ENCODE data around the gene AKIRIN1.
"Not testable (repeated sequence)": the region's sequence is repeated elsewhere in the genome, so short reads cannot be mapped to it uniquely, and the experiment has no call there.

AKIRIN1 gene, protein sequence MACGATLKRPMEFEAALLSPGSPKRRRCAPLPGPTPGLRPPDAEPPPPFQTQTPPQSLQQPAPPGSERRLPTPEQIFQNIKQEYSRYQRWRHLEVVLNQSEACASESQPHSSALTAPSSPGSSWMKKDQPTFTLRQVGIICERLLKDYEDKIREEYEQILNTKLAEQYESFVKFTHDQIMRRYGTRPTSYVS

DNA sequence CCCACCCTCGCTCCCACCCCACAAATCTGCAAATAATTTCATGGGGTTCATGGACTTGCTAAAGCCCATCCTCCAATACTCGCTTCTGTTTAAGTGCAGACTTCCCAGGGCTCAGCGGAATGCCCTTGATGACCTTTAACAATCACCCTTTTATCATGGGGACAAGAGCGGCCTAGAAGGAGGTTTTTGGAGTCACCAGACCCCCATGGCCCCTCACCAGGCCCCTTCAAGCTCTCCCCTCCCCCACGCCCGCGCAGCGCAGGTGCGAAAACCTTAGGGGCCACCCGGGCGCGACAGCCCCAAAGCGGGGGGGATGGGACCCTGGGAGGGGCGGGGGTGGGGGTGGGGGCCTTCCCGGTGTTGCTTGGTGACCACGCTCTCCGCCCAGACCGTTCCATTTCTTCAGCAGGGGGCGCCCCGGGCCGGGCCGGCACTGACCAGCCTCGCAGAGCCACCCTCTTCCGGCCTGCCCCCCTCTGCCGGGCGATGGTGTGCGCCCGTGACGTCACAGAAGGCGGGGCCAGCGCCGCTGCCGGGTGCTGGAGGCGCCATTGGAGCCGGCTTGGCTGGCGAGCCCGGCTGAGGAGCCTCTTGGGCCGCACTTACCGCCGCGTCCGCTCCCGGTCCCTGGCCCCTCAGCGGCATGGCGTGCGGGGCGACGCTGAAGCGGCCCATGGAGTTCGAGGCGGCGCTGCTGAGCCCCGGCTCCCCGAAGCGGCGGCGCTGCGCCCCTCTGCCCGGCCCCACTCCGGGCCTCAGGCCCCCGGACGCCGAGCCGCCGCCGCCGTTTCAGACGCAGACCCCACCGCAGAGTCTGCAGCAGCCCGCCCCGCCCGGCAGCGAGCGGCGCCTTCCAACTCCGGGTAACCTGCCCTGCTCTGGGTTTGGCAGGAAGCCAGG is at the start of gene AKIRIN1:
TSS of gene AKIRIN1 (plus strand) at position 539 of the 900 bp plus-strand sequence. CDS start at position 644, 105 bp downstream.
- peak; percentile 92 to 95 for DNase-seq (ENCODE audit: low read depth in 2 of 2)

DNA sequence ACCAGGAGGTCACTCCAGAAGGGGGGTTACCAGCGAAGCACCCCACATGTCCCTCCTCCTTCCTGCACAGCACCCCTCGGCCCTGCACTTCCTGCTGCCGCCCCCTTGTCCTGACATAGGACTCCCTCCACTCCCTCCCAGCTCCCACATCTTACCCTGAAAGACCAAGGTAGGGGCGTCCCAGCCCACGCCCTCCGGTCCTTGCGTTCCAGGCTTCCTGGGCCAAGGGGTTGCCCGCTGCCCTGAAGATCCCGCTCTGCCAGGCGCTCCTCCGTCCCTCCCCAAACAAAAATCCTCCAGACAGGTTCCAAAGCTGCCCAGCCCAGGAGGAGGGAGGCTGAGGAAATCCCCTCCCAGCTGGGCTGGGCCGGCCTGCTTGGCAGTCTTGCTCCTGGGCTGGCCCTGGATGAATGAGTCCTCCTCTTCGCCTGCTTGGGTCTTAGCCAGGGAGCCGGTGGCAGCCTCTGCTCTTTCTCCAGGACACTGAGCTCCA is 49.5 kb upstream of the AKIRIN1 start, which contains the start of gene RHBDL2:
TSS of gene RHBDL2 (minus strand) at position 304 of the 493 bp plus-strand sequence. CDS start 22,618 bp downstream, outside the sequence.
- no peak for DNase-seq (ENCODE audit: low read depth in 2 of 2)

DNA sequence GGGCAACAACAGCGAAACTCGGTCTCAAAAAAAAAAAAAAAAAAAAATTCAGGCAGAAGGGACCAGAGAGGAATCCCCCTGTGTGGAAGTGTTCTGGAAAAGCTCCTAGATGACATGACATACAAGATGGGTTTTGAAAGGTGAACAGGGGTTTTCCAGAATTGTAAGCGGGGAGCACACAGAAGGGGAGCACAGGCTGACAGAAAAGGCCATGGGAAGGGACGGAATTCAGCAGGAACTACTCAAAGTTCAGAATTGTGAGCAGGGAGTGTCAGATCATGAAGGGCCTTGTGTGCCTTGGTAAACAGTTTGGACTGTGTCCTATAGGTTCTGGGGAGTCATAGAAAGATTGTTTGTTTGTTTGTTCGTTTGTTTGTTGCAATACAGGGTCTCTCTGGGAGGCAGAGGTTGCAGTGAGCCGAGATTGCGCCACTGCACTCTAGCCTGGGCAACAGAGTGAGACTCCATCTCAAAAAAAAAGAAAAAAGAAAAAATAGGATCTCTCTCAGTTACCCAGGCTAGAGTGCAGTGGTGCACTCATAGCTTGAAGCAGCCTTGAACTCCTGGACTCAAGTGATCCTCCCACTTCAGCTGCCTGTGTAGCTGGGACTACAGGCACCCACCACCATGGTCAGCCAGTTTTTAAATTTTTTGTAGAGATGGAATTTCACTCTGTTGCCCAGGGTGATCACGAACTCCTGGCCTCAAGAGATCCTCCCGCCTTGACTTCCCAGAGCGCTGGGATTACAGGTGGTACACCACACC is 48.2 kb upstream of the AKIRIN1 start:
- no peak for DNase-seq (ENCODE audit: low read depth in 2 of 2)

DNA sequence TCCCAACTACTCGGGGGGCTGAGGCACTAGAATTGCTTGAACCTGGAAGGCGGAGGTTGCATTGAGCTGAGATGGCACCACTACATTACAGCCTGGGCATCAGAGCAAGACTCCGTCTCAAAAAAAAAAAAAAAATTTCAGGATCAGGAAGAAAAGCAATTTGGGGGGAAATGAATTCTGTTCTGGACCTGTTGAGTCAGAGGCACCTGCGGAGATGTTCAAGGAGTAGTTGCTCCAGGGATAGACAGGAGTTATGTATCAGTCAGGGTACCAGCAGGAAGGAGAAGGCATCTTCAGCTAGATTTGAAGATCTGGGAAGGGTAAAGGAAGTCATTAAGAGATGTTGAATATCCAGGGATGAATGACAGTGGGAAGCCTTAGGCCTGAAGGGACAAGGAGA is 46.5 kb upstream of the AKIRIN1 start:
- no peak for DNase-seq (ENCODE audit: low read depth in 2 of 2)

DNA sequence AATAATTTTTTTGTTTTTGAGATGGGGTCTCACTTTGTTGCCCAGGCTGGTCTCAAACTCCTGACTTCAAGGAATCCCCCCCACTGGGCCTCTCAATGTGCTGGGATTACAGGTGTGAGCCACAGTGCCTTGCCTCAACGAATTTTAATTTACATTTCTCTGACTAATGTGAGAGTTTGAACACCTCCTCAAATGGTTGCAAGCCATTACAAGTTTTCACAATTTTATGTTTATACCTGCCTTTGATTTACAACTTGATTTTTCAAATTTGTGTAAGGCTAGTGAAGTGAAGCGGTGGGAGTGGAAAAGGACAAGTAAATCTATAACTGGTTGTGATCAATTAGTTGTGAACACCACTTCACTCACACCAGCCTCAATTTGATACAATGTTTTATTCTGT is 40.5 kb upstream of the AKIRIN1 start:
- DNase-seq (ENCODE audit: low read depth in 2 of 2) = no peak

DNA sequence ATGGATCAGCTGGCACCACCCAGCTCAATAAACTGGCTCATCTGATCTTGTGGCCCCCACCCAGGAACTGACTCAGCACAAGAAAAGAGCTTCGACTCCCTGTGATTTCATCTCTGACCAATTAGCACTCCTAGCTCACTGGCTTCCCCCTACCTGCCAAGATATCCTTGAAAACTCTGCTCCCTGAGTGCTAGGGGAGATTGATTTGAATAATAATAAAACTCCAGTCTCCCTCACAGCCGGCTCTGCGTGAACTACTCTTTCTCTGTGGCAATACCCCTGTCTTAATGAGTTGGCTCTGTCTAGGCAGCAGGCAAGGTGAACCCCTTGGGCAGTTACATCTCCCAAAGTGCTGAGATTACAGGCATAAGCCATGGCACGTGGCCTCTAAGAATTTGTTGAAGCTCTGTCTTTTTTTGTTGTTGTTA is 37.6 kb upstream of the AKIRIN1 start:
- no peak for DNase-seq (ENCODE audit: low read depth in 2 of 2)

DNA sequence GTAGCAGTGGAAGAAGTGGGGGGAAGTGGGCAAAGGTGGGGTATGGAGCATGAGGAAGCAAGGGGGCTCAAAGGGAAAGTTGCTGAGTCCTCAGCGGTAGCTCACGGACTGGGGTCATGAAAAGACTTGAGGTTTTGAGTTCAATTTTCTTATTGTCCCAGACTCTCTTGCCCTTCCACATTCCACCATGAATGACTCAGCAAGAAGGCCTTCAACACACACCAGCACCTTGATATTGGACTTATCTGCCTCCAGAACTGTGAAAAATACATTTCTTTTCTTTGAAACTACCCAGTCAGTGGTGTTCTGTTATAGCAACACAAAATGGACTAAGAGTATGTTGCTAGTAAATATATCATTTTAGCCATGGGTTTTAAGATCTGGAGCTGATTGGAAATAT is 32.1 kb upstream of the AKIRIN1 start:
- no peak for DNase-seq (ENCODE audit: low read depth in 2 of 2)

DNA sequence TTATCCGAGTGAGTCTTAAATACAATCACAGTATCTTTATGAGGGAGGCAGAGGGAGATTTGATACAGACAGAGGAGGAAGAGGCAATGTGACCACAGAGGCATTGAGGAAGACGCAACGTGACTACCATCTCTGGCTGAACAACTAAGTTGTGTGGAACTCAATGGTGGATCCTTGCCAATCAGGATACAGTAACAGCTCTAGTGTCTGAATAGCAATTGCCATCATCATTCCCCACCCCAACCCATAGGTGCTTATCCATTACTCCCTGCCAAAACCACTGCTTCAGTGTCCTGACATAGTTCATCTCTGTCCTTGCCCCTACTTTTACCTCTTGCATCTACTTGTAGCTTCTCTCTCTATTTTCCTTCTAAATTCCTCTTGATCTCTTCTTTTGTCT is 29.0 kb upstream of the AKIRIN1 start:
- DNase-seq (ENCODE audit: low read depth in 2 of 2) = no peak

DNA sequence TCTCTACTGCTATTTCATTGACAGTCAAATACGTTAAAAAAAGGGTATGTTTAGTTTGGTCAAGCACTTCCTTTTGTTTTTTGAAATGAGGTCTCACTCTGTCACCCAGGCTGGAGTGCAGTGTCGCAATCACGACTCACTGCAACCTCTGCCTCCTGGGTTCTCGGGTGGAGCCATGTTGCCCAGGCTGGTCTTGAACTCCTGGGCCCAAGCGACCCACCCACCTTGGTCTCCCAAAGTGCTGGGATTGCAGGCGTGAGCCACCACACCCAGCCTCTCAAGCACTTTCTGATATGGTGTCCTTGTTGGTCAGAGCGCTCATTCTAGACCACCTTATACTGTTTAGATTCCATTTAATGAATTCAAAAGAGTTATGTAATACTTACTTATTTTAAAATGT is 28.5 kb upstream of the AKIRIN1 start:
- no peak for DNase-seq (ENCODE audit: low read depth in 2 of 2)

DNA sequence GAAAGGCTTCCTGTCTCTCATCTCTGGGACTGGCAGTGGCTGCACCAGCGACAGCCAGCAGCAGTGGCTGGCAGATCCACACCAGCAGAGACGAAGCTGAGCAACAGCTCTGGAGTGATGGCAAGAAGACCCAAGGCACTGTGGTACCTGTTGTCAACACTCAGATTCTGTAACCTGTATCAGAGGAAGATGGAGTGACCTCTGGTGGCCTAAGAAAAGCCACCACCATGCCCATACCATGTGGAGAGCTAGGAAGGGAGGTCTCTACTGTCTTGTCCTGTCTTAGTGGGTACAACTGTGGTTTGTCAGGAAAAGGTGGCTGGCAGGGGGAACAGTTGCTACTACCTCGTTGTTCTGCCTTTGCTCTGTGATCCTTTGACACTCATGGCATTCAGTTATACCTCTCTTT is 26.9 kb upstream of the AKIRIN1 start:
- DNase-seq (ENCODE audit: low read depth in 2 of 2) = no peak

DNA sequence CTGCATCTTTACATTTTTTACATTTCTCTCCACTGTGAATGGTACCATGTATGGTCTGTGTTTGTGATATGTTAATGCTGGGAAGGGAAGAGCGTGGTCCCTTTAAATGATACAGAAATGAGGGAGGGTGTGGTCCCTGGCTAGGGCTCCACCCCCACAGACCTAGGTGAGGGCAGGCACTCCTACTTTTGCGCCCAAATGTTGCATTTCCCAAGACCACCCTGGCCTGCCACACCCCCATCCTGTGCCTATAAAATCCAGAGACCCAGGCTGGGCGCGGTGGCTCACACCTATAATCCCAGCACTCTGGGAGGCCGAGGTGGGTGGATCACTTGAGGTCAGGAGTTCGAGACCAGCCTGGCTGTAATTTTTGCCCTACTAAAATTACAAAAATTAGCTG is 17.9 kb upstream of the AKIRIN1 start:
- DNase-seq (ENCODE audit: low read depth in 2 of 2) = not testable (repeated sequence)

DNA sequence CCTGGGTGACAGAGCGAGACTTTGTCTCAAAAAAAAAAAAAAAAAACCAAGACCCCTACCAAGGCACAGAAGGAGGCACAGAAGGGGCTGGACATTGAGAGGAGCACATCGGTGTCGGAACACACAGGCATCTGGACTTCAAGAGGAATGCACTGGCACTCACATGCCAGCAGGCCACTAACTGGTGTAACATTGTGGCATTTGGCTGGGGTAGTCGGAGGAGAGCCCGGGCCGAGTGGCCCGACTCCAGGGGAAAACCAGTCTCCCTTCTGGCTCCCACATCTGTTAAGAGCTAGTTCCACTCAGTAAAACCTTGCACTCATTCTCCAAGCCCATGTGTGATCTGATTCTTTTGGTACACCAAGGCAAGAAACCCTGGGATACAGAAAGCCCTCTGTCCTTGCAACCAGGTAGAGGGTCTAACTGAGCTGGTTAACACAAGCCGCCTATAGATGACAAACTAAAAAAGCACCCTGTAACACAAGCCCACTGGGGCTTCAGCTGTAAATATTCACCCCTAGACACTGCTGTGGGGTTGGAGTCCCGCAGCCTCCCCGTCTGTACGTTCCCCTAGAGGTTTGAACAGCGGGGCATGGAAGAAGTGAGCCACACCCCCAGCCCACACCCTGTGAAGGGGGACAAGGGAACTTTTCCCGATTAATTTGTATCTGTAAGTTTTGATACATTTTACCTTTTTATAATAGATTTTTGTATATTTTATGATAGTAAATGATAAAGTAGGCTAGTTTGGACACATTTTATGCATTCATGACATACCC is 17.2 kb upstream of the AKIRIN1 start:
- DNase-seq (ENCODE audit: low read depth in 2 of 2) = no peak

DNA sequence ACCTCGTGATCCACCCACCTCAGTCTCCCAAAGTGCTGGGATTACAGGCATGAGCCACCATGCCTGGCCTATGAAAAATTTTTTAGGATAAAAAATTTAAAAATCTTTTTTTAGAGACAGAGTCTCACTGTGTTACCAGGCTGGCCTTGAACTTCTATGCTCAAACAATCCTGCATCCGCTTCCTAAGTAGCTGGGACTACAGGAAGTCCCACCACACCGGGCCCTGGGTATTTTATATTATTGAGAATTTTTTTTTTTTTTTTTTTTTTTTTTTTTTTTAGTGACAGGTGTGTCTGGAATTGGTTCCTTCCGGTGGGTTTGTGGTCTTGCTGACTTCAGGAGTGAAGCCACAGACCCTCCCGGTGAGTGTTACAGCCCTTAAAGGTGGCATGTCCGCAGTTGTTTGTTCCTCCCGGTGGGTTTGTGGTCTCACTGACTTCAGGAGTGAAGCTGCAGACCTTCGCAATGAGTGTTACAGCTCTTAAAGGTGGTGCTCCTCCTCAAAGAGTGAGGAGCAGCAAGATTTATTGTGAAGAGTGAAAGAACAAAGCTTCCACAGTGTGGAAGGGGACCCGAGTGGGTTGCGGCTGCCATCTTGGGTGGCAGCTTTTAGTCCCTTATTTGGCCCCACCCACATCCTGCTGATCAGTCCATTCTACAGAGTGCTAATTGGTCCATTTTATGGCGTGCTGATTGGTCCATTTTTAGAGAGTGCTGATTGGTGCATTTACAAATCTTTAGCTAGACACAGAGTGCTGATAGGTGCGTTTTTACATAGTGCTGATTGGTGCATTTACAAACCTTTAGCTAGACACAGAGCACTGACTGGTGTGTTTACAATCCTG is 13.5 kb upstream of the AKIRIN1 start:
- DNase-seq (ENCODE audit: low read depth in 2 of 2) = peak; percentile 3 to 16

DNA sequence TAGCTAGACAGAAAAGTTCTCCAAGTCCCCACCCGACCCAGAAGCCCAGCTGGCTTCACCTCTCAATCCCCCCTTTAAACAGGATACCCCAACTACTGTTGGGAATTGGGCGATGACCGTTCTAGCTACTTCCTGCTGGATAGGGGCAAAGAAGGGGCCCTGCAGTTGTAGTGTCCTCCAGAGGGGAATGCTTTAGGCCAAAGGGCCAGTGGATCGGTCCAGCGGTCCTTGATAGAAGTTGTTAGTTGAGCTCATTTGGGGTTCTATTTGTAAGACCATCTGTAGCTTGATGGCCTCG is 12.9 kb upstream of the AKIRIN1 start:
- not testable (repeated sequence) for DNase-seq (ENCODE audit: low read depth in 2 of 2)

DNA sequence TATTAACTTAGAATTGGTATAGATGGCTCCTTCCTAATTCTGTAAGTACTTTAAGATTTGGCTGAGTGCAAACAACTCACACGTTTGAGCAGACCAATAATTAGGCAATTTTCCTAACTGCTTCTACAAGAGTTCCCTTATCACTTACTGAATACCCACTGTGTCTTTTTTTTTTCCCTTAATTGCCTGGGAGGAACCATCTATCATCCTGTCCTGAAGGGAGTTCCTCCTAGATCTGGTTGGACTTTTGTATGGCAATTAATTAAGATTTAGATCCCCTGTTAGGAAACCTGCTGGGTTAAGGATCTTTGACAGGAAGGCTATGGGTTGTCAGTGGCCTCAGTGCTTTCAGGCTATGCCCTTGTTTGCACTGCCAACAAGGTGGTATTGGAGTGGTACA is 11.7 kb upstream of the AKIRIN1 start:
- DNase-seq (ENCODE audit: low read depth in 2 of 2) = not testable (repeated sequence)

DNA sequence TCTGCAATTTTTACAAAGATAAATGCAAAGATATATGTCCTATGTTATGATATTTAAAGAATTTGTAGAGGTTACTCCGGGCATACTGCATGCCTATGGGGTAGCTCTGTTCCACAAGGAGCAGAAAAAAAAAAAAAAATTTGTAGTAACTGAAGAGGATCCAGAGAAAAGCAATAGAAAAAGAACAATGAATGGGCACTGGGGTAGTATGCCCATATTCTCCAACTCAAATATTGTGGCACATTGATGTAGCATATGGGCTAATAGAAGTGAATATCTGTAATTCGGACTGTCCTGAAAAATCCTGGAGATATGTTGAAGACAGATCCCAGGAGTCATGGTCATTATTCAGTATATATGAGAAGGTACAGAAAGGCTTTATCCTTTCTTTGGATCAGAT is 1.1 kb upstream of the AKIRIN1 start:
- DNase-seq (ENCODE audit: low read depth in 2 of 2) = no peak

DNA sequence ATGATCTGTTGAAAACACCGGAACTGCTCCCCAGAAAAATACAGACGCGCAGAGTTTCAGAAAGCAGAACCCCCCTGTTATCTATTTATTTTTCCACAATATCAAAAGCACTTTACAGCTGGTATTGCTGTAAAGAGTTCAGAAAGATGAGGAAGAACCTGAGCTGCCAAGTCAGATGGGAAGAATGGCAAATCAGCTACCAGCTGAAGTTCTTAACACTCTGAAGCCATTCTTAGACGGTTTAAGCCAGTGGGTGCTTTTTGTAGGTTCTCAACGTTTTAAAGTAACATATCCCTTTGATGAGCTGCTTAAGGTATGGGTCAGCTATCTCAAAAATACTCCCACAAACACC is 714 bp upstream of the AKIRIN1 start:
- no peak for DNase-seq (ENCODE audit: low read depth in 2 of 2)

DNA sequence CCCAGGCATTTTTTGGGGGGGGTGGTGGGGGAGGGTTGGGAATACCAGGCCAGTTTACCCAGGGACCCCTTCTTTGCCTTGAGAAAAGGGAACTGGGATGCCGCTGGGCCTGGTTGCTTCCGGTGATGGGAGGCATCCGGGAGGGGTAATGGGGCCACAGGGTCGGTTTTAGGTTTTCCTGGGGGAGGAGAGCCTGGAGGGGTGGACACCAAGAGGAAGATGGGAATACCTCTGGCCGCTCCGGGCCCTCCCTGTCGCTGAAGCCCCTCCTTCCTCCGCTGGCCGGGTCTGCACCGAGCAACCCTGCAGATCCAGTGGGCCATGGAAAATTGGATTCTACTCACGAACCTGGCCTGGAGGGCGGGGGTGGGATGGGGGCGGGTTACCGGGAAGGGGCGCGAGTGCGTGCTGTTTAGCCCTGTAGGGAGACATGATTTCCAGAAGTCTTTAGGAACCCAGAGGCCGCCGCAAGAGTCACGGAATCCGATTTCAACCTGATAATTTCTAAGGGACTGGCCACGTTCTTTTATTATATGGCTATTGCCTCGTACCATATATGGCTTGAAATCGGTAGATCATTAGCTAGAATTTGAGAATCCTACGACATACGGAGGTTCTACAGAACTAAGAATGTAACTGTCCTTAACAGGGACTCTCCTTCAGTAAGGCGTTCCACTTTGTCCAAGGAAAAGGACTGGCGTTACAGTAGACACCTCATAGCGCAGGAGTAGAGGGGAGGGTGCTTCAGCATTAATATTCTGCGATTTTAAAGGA is 749 bp downstream of the AKIRIN1 start:
- DNase-seq (ENCODE audit: low read depth in 2 of 2) = no peak

DNA sequence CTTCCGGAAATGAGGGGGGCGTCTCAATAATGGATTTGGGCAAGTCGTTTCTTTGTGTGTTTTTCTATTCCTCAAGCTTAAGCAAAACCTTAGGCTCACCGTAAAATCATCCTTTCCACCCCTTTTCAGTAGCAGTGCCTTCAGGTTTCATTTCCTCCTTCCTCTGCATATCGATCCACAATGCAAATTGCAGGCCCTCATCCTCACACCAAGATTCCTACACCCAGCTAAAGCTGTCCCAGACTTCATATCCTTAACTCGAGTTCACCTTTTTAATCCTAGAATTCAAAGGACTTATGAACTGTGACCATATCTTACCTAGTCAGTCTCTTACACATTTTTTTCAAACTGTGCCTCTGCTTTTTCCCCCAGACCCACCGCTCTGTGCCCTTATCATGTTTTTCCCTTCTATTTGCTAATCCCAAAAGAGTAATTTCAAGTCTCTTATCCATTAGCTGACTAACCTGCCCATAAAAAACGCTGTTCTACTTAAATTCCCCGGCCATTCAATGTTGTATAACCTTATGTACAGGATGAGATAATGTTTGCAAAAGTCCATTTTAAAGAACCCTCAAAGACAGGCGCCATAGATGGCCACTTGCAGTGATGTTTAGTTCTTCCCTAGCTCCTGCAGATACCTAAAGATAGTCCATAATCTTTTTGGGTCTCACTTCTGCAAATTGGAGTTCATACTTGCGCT is 1.5 kb downstream of the AKIRIN1 start:
- DNase-seq (ENCODE audit: low read depth in 2 of 2) = no peak

Data from stimulated activated CD8-positive, alpha-beta memory T cell treated with anti-CD3 and anti-CD28 coated beads, Interleukin-15, amount 100 ng/mL, for 4 hours (primary cell).